Thoracic aorta (tissue), 2 donors: Measurements from ENCODE around the gene SIK3. TPM values are rescaled to one million over a fixed set of nuclear protein-coding genes. Genes with fewer than 3 reads are reported as not detected.

Experiments used
- ATAC-seq: fragments of 150-250 bp; one replicate; pipeline ENCODE4 v1.8.0; 2017; ENCODE audit warnings: low read depth; ENCODE audit not compliant: insufficient number of reproducible peaks, low FRiP score
- DNase-seq: peaks from one replicate; pipeline ENCODE4 v3.0.0-alpha.2; 2020; ENCODE audit warnings: low spot score
- H3K27ac ChIP-seq, 2 donors: fragments of 200-600 bp; sonication (generic); 1 replicate in 1 of 2; 2 replicates in 1 of 2; pipeline ENCODE4 v1.5.1; 2016; ENCODE audit warnings: mild to moderate bottlenecking in 2 of 2, moderate library complexity in 2 of 2
- H3K27me3 ChIP-seq: fragments of 200-600 bp; sonication (generic); replicated peaks from 2 replicates; pipeline ENCODE4 v1.6.0; 2016; ENCODE audit warnings: mild to moderate bottlenecking; ENCODE audit not compliant: insufficient read depth
- H3K36me3 ChIP-seq: fragments of 200-600 bp; sonication (generic); one replicate; pipeline ENCODE4 v1.5.1; 2016
- H3K4me1 ChIP-seq, 2 donors: fragments of 200-600 bp; sonication (generic); 1 replicate in 1 of 2; 2 replicates in 1 of 2; pipeline versions ENCODE4 v1.5.1 to v1.6.0; 2016; ENCODE audit warnings: low read depth in 2 of 2, mild to moderate bottlenecking in 1 of 2; ENCODE audit not compliant: control insufficient read depth in 1 of 2
- H3K4me3 ChIP-seq: fragments of 200-600 bp; sonication (generic); 2 replicates; pipeline ENCODE4 v1.5.1; 2016; ENCODE audit warnings: mild to moderate bottlenecking
- H3K9me3 ChIP-seq: fragments of 200-600 bp; sonication (generic); 2 replicates; pipeline ENCODE4 v1.5.1; 2016
- total RNA-seq, 2 donors: library from RNA; depleted of rRNA; stranded (reverse); fragments of >200 nt; gene quantifications; one replicate each; pipeline versions ENCODE4 v1.1.0 to v1.2.3, GENCODE V29; 2016
- TF ChIP-seq, protein P1 (sequence below): fragments of 200-600 bp; sonication (generic); IDR thresholded peaks from one replicate; pipeline ENCODE4 v1.5.1; 2019; ENCODE audit warnings: antibody characterized with exemption

Gene SIK3
- total RNA-seq, 2 donors from 2014 or later: 32.9 to 53.7 TPM

DNA sequence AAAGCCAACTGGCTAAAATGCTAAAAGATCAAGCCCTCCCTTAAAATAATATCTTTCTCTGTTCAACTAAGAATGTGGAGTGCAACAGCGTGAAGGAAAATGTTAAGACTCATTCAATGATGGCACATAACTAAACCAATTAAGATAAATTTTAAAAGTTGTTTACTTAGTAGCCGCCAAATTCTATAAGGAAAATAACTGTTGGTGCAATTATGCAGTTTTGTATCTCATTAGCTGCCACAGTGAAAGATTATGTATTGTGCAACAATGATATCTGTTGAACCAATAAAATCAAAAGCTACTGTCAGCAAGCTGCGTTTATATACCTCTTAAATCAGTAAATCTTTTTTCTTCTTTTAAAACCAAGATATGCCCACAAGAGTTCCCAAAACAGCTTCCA, 55.5 kb downstream of the SIK3 start:
- Histone ChIP-seq H3K4me3 (no peak overlapping the region), H3K9me3 (no peaks in the 10 kb centered on the region), H3K4me1 (peaks cover 14 to 19% of the 10 kb centered on the region in 2 donors), H3K27ac (no peak overlapping the region), H3K27me3 (no peaks in the 10 kb centered on the region), H3K36me3 (no peaks in the 10 kb centered on the region)
- TF ChIP-seq, protein P1, sequence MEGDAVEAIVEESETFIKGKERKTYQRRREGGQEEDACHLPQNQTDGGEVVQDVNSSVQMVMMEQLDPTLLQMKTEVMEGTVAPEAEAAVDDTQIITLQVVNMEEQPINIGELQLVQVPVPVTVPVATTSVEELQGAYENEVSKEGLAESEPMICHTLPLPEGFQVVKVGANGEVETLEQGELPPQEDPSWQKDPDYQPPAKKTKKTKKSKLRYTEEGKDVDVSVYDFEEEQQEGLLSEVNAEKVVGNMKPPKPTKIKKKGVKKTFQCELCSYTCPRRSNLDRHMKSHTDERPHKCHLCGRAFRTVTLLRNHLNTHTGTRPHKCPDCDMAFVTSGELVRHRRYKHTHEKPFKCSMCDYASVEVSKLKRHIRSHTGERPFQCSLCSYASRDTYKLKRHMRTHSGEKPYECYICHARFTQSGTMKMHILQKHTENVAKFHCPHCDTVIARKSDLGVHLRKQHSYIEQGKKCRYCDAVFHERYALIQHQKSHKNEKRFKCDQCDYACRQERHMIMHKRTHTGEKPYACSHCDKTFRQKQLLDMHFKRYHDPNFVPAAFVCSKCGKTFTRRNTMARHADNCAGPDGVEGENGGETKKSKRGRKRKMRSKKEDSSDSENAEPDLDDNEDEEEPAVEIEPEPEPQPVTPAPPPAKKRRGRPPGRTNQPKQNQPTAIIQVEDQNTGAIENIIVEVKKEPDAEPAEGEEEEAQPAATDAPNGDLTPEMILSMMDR: no peak
- DNase-seq (no peak), ATAC-seq (no peak)

DNA sequence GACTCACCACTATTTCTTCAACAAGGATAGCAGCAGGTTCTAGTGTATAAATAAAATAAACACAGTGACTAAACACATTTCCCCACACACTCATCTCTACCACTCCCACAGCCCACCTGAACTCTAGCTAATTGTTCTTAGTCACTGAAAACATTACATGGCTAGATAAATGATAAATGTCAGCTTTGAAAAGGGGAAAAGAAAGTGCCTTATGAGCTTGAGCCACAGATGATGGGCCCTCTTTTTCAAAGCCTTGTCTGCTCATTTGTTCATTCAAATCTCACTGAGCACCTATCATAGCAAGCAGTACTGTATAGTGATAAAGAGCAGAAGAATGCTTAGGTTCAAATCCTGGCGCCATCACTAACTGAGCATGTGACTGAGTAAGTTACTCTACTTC, 58.3 kb downstream of the SIK3 start:
- no peaks in the 10 kb centered on the region for H3K36me3 ChIP-seq
- DNase-seq (no peak), ATAC-seq (no peak)
- H3K9me3 ChIP-seq: no peaks in the 10 kb centered on the region
- no peaks in the 10 kb centered on the region for H3K27me3 ChIP-seq
- TF ChIP-seq, protein P1: no peak
- H3K4me1 ChIP-seq: peaks cover 12% of the 10 kb centered on the region in 2 donors
- no peak overlapping the region for H3K4me3 ChIP-seq
- H3K27ac ChIP-seq: no peak overlapping the region

DNA sequence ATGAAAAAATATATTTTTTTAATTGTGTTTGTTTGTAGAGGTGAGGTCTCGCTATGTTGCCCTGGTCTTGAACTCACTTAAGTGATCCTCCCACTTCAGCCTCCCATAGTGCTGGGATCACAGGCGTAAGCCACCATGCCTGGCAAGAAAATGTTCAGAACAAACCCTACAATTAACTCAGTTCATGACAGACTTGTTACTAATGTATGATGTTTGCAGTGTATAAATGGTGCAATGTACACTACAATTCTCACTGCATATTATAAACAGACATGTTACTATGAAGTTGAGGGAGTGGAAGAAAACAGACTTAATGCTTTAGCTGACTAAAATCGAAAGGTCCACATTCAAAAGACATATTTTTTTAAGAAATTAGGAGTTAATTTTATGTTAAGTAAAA, 59.0 kb downstream of the SIK3 start:
- DNase-seq (no peak), ATAC-seq (no peak)
- Histone ChIP-seq H3K4me1 (peaks cover 6% of the 10 kb centered on the region in 2 donors), H3K27me3 (no peaks in the 10 kb centered on the region), H3K9me3 (no peaks in the 10 kb centered on the region), H3K4me3 (no peak overlapping the region), H3K36me3 (no peaks in the 10 kb centered on the region), H3K27ac (no peak overlapping the region)
- TF ChIP-seq, protein P1: no peak

DNA sequence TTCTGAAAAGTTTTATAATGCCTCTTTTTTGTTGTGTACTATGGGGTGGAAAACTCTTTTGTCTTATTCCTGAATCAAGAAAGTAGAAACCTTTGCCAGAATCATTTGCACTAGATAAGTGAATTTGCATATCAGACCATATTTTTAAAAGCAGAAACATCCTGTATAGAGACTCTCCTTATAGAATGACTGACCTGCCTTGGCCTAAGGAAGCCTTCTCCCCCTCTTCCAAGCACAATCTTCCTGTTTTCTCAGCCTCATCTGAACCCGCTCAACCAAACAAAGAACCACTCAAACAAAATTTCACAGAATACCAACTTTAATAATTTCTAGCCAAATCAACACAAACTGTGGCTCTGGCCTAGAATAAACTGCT, 60.3 kb downstream of the SIK3 start:
- ATAC-seq: no peak
- Histone ChIP-seq H3K9me3 (no peaks in the 10 kb centered on the region), H3K36me3 (no peaks in the 10 kb centered on the region), H3K4me1 (peaks cover 0 to 4% of the 10 kb centered on the region in 2 donors), H3K4me3 (no peak overlapping the region), H3K27ac (no peak overlapping the region), H3K27me3 (no peaks in the 10 kb centered on the region)
- TF ChIP-seq, protein P1: no peak
- no peak for DNase-seq

DNA sequence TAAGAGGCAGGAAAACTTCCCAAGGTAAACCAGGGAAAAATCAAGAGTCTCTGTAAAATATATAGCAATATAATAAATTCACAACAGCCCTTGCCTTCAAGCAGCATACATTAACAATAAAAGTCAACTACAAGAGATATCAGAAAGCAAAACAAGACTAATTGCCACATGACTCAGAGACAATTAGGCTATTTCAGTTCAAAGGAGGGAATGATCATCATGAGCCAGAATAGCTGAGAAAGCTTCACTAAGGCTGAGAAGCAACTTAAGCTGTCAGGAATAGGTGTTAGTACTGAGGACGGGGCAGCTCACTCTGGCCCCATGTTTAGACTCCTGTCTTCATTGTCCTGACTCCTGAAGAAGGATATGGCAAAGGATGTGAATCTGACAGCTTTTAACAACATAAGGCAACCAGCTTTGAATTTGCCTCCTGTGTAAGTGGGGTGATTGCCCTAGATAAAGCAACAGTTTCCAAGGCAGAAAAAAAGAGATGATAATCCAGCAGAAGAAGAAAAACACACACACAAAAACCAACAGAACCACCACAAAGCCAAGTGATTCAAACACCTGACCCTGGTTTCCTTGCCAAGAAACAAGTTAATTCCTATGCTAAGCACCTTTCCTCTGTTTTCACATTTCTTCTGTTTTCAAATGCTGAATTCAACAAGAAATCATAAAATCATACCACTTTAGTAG, 60.8 kb downstream of the SIK3 start:
- DNase-seq (no peak), ATAC-seq (no peak)
- no peaks in the 10 kb centered on the region for H3K36me3 ChIP-seq
- H3K4me3 ChIP-seq: no peak overlapping the region
- H3K4me1 ChIP-seq: peaks cover 0 to under 1% of the 10 kb centered on the region in 2 donors
- no peaks in the 10 kb centered on the region for H3K27me3 ChIP-seq
- no peak overlapping the region for H3K27ac ChIP-seq
- H3K9me3 ChIP-seq: no peaks in the 10 kb centered on the region
- TF ChIP-seq, protein P1: no peak
